Fibroblast of upper back skin (primary cell): Measurements from ENCODE around the gene GPRC5A.

Source experiments
- DNase-seq: peaks from one replicate; pipeline ENCODE4 v3.0.0-alpha.2; 2013

The GPRC5A gene

DNA sequence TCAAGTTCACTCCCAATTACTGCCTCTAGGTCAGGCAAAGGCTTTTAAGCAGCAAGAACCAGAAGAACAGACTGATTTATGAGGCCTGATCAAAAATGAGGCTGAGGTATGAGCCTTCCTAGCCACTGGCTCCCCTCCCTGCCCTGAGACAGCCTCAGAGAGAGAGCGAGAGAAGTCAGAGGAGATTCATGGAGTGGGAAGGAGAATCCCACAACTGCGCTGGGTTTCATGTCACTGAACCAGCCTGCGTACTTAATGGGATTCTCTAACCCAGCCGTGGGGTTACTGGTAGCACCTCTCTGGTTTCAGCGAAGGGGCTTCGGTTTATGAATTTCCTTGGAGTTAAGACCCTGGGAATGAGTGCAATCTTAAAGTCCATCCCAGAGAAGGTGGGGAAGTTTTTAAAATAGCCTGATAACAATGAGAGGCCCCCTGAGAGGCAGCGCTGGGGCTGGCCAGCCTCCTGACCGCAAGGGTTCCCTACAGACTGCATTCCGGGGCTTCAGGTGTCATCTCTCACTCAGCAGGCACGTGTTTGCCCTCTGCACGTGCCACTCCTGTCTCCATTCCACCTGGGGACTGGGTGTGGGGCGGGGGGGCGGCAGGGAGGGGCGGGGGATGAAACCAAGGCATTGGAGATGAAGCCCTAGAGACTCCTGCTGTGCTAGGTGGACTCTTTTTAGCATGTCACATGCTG is 6.1 kb upstream of the GPRC5A start:
- DNase-seq: no peak

DNA sequence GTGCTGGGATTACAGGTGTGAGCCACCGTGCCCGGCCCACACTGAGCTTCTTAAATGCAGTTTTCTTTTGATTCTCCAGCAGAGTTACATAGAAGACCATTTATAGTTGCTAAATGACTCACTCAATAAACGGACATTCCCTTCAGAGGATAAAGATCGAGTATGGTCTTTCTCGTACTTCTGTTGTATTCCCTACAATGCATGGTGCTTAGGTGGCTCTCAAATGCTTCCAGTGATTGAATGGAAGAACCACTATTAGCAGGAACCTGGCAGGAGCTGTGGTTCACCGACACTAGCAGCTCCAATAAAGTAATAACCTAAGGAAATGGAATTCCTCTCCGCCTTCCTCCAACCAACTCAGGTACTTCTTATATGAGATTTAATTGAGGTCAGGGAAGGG is 3.9 kb upstream of the GPRC5A start:
- no peak for DNase-seq

DNA sequence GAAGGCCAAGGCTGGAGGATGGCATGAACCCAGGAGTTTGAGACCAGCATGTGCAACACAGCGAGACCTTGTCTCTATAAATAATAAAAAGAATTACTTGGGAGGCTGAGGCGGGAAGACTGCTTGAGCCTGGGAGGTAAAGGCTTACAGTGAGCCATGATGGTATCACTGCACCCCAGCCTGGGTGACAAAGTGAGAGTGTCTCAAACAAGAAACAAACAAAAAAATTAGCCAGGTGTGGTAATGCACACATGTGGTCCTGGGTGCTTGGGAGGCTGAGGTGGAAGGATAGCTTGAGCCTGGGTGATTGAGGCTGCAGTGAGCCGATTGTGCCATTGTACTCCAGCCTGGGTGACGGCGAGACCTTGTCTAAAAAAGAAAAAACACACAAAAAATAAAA is 1.7 kb upstream of the GPRC5A start:
- no peak for DNase-seq

DNA sequence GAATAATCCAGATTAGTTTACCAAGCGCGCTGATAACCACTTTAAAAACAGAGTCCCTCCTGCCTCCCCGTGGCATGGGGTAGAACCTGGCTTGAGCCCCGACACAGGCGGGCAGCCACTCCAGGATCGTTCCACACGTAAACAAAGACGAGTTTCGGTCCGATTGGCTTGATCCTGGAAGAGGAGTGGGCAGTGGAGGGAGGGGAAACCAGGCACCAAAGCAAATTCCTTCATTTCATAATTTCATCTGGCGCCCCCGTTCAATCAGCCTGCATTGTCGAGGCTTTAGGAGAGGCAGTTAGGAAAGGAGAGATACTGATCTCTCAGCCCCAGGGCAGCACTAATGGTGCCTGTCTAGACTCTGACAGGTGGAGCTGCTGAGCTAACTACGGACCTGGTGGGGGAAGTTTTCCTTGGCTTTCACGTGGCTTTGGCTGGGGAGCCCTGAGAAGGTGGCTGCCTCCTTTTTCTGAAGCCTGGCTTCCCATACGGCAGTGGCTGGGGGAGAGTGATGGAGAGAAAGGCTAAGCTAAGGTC is 751 bp upstream of the GPRC5A start:
- DNase-seq: no peak

DNA sequence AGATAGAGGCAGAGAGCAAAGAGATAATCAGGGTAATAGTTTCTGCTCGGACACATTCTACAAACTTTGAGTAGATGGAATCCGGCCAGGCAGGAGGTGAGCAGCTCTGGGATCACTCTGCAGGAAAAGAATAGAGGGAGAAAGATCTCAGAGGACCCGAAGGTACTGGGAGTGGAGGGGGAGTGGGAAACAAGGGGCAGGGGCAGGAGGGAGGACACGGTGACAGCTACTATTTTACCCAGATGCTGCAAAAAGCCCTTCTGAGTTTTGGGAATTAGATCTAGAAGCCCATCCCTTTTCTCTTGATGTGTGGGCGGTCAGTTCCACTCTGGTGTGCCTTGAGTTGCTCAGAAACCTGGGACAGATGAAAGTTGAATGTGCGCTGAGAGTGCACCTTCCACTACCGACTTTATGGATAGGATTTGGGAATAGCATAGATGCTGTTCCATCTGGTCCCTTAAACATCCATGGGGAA is 556 bp downstream of the GPRC5A start:
- no peak for DNase-seq

DNA sequence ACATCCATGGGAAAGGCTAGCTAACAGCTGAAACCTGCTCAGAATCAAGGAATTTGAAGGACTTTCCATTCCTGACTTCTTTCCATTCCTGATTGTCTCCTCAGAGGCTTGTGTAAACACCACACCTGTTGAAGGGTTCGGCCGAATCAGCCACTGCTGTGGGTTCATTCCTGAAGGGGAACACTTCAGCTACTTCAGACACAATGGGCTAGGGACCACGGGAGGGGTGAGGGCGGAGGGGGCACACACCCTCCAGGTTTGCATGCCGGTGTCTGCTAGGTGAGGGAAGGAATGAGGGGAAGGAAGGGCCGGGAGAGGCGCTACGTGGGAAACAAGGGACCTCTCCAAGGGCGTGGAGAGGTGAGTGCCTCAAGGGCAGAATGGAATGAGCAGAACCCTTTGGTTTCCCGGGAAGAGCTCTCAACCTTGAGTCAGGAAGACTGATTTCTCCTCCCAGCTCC is 1.3 kb downstream of the GPRC5A start:
- no peak for DNase-seq

DNA sequence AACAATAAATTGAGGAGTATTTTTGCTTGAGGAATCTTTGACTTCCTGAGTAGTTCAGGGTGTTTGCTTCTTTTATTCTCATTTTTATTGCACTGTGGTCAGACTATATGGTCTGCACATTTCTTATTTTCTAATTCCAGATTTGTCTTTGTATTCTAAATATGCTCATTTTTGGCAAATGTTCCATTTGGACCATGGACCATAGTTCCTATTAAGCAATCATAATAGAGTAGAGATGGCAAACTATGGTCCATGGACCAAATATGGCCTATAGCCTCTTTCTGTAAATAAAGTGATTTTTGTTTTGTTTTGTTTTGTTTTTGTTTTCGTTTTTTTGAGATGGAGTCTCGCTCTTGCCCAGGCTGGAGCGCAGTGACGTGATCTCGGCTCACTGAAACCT is 2.1 kb downstream of the GPRC5A start:
- no peak for DNase-seq

DNA sequence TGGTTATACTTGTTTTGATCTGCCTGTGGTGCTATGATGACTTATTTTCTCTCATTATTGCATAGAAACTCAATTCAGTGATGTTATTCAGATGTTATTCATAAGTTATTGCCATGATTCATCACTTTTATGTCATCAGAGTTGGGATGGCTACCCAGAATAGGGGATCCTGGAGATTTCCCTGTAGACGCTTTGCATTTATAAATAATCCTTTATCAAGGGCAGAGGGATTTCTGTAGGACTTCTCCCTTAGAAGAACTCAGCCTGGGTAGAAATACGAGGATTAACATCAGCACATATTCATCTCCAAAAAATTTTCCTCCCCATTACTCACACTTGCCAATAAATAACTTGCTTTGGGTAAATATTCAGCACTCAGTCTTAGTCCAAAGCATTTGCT is 4.9 kb downstream of the GPRC5A start:
- DNase-seq: peak; percentile 88

DNA sequence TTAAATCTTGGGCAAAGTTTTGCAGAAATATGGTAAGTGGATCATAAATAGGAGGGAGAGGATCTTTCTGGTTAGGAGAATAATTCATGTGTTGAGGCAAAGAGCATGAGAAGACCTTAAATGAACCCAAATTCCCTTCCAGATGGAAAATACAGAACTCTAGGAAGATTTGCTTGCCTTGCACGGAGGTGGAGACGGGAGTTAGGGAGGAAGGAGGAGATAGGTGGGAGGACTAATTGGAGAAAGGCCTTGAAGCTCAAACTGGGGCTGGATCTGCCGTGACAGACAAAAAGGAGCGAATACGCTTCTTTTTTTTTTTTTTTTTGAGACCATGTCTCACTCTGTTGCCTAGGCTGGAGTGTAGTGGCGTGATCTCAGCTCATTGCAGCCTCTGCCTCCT is 5.9 kb downstream of the GPRC5A start:
- DNase-seq: no peak

DNA sequence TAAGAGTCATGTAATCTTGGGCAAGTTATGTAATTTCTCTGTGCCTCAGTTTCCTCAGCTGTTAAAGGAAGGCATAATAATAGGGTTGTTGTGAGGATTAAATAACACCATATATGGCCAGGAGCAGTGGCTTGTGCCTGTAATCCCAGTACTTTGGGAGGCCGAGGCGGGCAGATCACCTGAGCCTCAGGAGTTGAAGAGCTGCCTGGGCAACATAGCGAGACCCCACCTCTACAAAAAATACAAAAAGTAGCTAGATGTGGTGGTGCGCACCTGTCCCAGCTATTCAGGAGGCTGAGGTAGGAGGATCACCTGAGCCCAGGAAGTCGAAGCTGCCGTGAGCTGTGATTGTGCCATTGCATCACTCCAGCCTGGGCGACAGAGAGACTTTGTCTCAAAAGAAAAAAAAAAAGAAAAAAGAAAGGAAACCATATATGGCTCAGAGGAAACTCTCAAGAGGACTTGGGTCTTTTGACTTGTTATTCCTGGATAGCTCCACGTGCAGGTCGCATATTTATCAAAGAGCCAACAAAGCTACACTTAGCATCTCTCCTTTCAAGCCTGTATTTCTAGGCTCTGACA is 6.9 kb downstream of the GPRC5A start:
- no peak for DNase-seq

DNA sequence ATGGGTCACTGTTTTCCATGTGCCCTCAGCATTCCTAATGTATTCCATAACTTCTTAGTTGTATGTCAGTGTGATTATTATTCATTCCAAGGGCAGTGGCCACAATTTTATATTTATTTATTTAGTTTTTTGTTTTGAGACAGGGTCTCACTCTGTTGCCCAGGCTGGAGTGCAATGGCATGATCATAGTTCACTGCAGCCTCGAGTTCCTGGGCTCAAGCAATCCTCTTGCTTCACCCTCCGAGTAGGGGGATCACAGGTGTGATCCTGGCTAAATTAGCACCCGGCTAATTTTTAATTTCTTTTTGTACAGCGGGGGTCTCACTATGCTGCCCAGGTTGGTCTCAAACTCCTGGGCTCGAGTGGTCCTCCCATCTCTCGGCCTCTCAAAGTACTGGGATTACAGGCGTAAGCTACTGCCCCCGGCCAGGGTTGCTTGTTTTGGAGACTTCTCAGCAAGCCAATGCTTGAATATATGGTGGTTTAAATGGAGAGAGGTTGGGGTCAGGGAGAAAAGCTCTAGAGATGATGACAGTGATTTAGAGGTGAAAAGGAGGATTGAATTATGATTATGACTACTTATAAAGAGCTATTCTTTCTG is 7.6 kb downstream of the GPRC5A start:
- DNase-seq: no peak

DNA sequence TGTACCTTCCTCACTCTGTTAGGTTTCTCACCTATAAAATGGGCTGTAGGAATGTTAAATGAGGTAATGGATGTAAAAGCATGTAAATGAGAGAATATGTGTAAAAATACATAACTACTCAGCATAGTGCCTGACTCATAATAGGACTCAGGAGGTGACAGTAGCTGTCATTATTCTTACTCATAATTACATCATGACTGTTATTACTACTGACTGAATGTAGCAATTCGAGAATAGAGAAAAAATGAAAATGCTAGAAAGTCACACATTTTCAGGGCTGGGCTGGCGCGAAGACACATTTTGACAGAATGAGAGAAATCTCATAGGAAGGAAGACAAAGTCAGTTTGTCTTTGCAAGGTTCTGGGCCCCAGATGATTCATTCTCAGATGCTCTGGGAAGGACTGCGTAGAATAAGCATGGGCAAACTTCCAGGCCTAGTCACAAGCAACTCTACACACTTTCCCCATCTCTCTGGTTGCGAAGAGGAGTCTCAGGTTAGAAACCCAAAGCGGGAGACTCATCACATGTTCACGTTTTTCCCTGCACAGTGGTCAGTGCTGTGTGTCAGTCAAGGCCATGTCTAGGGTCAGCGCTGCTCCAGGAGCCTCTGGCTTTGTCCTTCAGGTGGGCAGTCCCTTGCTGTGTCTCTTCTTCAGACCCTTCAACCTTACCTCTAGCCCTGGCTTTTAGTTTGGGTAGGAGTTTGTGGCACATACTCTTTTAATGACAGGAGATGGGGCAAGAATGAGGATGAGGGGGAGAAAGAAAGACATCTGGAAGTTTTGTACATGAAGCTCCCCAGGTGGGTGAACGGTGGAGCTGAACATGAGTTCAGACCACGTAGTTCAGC is 8.4 kb downstream of the GPRC5A start:
- DNase-seq: peak; percentile 95

DNA sequence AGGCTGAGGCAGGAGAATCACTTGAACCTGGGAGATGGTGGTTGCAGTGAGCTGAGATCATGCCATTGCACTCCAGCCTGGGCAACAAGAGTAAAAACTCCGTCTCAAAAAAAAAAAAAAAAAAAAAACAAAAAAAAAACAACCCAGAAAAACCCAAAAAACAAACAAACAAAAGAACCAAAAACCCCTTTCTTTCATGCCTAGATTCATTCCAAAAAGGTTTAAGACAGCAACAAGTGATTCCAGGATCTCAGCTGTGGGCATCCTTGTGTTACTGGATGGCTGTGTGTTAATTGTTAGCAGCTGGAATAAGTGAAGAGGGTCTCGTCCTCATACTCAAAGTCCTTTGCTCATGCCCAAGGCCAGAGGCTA is 9.4 kb downstream of the GPRC5A start:
- DNase-seq: no peak

DNA sequence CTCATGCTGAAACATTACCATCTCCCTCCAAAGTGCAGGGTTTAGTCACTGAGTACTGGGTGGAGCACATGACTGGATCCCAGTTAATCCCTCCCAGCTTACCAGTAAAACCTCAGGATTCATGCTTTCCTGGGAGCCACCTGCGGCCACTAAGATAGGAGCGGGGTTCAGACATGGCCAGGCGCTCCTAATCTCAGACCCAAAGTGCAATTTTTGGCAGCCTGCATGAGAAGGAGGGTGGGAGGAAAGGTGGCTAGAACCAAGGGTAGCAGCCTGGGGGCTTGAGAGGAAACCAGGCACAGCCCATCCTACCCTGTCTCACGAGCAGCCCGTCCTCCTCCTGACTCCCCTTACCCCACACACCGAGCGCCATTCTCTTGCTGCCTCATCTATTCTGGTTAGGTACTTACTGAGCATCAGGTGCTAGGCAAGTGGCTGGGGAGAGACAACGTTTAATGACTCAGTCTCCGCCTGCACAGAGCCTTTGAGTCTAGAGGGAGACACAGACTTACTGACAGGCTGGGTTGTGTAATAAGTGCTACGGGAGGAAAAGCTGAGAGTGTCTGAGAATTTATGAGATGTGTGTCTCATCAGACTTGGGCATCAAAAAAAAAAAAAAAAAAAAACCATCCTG is 9.9 kb downstream of the GPRC5A start:
- DNase-seq: peak; percentile 94

DNA sequence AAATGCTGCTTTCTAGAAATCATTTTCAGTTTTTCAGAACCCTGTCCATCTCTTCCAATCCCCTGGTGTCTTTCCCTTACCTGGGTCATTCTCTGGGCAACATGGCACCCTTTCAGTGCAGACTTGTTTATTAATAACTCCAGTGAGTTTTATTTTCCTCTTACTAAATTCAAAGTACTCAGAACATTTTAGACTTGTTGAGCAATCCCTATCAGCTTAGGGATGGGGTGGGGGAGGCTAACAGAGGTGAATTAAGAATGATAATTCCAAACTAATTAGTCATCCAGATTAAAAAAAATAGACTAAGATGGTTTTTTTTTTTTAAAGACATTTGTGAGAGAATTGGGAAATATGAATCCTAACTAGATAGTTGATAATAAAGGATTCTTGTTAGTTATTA is 10.7 kb downstream of the GPRC5A start:
- DNase-seq: peak; percentile 69

DNA sequence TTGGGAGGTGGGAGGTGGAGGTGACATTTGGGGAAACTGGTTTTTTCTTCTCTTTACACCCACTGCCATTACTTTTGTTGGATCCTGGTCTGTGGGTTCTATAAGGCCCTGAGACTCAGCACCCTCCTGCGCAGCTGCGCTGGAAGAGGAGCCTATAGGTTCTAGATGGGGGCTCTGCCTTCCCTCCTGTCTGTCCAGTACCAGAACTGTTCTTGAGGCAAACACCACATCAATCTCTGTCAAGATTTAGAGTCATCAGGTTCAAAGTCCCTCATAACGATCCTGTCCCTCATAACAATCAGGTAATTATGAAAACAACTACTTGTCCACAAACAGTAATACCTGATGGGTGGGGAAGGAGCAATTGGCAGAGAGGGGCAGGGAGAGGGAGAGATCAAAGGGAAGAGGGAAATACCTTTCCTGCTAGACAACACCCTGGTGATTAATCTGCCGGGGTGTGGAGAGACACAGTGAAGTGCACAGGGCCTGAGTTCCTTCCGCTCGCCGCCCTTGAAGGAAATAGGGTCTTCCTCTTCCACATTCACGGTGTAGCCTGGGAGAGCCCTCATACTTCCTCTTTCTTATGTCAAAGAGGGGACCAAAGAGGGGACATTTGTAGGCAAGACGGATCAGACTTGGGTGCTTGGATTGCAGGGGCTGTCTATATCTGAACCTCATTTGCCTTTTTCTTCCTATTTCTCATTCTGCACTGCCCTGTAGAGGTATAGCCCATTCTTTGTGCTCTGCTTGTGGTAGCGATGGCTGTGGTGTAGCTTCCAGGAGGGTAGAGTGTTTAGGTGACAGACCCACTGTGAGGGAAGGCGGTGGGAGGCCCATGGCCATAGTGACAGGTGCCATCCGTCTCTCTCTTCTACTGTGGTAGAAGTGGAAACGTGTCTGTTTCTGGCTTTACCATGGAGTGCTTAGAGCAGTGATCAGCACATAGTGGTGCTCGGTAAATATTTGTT is 12.6 kb downstream of the GPRC5A start:
- DNase-seq: no peak

DNA sequence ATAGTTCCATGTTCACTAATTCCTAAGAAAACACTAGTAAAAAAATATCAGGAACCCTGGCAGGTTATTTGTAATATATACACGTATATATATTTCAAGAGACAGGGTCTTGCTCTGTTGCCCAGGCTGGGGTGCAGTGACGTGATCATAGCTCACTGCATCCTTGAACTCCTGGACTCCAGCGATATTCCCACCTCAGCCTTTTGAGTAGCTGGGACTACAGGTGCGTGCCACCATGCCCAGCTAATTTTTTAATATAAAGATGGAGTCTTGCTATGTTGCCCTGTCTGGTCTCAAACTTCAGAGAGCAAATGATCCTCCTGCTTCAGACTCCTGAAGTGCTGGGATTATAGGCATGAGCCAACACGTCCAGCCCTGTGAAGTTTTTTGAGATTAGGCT is 16.2 kb downstream of the GPRC5A start:
- DNase-seq: no peak

DNA sequence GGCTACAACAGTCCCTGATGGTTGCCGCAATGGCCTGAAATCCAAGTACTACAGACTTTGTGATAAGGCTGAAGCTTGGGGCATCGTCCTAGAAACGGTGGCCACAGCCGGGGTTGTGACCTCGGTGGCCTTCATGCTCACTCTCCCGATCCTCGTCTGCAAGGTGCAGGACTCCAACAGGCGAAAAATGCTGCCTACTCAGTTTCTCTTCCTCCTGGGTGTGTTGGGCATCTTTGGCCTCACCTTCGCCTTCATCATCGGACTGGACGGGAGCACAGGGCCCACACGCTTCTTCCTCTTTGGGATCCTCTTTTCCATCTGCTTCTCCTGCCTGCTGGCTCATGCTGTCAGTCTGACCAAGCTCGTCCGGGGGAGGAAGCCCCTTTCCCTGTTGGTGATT is 16.9 kb downstream of the GPRC5A start:
- DNase-seq: no peak

DNA sequence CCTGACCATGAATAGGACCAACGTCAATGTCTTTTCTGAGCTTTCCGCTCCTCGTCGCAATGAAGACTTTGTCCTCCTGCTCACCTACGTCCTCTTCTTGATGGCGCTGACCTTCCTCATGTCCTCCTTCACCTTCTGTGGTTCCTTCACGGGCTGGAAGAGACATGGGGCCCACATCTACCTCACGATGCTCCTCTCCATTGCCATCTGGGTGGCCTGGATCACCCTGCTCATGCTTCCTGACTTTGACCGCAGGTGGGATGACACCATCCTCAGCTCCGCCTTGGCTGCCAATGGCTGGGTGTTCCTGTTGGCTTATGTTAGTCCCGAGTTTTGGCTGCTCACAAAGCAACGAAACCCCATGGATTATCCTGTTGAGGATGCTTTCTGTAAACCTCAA is 17.3 kb downstream of the GPRC5A start:
- no peak for DNase-seq

DNA sequence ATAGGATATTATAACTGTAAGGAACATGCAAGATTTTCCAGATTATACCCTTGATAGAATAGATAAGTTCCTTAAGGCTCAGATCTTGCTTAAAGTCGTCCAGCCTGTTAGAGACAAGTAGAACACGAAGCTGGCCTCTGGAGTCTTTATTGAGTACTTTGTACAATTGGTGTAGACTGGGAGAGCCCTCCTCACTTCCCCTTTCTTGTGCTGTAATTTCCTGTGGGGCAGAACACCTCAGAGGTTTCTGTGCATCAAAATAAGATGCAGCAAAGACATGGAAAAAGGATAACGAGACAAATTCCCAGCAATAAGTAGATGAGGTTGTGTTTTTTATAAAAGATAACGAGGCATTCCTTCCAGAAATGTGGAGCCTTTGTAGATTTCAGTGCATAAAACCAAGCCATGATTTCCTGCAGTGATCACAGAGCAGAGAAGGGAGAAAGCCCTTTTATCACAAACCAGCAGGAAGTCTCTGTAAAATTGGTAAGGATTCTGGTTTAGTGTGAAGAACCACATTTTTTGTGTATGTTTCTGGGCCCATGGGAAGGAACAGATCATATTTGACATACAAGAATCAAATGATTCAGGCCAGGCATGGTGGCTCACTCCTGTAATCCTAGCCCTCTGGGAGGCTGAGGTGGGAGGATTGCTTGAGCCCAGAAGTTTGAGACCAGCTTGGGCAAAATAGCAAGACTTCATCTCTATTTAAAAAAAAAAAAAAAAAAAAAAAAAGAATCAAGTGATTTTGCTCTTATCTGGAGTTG is 18.0 kb downstream of the GPRC5A start:
- DNase-seq: no peak

DNA sequence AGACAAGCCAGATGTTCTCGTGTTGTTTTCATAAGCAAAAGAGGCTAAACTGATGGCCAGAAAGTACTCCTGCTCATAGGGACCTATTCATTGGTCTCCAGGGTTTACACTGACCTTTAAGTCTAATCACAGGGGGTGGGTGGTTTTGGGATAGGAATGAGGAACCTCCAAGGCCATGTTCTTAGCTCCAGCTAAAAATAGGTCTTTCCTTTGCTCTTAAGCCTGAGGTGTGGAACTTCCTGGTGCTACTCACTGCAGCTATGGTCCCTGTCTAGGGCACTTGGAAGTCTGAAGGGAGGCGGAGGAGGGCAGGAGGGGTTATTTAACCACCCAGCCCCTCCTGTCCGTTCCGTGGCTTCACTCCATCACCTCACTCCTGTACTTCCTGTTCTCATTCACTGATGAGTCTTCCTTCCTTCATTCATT is 18.6 kb downstream of the GPRC5A start:
- no peak for DNase-seq
